ENCODE measurements around the gene C1QTNF4. TPM values are rescaled to one million over a fixed set of nuclear protein-coding genes. Genes with fewer than 3 reads are reported as not detected.

C1QTNF4 gene
- total and polyA plus RNA-seq, 2 of the 13 experiments (the other 11 are each of a cell fraction or from before 2014, with no cell fraction given) = not detected

DNA sequence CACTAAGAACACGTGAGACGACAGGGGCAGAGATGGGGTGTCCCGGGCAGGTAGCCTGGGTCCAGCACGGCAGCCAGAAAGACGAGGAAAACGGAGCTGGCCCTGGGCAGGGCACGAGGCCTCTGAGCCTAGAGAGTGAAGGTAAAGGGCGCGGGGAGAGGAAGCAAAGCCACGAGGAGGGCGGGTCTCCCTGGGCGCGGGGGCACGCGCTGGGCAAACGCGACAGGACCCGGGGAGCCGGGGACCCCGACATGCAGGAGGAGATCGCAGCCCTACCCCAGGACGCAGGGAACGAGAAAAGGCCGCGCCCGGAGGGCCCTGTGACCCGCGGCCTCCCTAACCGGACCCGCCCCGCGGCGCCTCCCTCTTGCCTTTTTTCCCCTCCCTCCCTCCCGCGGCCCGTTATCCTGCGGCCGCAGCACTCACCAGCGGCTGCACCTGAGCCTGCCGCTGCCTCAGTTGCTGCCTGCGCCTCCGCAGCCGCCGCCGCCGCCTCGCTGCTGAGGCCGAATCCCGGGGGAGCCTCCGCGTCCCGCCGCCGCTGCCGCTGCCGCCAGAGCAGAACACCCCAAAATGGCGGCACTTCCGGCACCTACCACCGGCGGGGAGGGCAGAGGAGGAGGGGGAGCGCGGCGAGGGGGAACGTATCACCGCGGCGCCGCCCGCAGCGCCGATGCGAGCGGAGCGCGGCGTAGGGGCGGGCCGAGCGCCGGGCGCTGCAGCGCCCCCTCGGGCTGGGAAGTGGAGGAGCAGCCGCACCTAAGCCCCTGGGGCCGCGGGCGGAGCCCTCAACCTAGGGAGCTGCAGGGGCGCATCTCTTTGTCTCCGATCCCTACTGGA lies 41.4 kb downstream of the C1QTNF4 start, which contains the start of gene CELF1 (continued):
- TF ChIP-seq ATF7 (IDR thresholded peaks at IDR 0.05) (no peak), ATF7 (CRISPR knock-in tag; IDR thresholded peaks at IDR 0.05) (peak; percentile 39; the same call in 1 of the 2 replicates), GATAD2A (CRISPR knock-in tag; IDR thresholded peaks at IDR 0.05) (no peak), KDM2A (CRISPR knock-in tag; IDR thresholded peaks at IDR 0.05; ENCODE audit: borderline replicate concordance, low read depth) (peak; percentile 88), FOXA3 (CRISPR knock-in tag; IDR thresholded peaks at IDR 0.05) (no peak; the same call in 1 of the 2 replicates), MIER2 (CRISPR knock-in tag; IDR thresholded peaks at IDR 0.05) (0 out of 2 replicates have a peak, but pooled peaks have one; percentile 29), ZSCAN29 (CRISPR knock-in tag; conservative IDR thresholded peaks at IDR 0.05) (peak; percentile 61; the same call in 1 of the 2 replicates), ZNF207 (IDR thresholded peaks at IDR 0.05; ENCODE audit: borderline replicate concordance) (no peak)
- TF ChIP-seq, protein P1, sequence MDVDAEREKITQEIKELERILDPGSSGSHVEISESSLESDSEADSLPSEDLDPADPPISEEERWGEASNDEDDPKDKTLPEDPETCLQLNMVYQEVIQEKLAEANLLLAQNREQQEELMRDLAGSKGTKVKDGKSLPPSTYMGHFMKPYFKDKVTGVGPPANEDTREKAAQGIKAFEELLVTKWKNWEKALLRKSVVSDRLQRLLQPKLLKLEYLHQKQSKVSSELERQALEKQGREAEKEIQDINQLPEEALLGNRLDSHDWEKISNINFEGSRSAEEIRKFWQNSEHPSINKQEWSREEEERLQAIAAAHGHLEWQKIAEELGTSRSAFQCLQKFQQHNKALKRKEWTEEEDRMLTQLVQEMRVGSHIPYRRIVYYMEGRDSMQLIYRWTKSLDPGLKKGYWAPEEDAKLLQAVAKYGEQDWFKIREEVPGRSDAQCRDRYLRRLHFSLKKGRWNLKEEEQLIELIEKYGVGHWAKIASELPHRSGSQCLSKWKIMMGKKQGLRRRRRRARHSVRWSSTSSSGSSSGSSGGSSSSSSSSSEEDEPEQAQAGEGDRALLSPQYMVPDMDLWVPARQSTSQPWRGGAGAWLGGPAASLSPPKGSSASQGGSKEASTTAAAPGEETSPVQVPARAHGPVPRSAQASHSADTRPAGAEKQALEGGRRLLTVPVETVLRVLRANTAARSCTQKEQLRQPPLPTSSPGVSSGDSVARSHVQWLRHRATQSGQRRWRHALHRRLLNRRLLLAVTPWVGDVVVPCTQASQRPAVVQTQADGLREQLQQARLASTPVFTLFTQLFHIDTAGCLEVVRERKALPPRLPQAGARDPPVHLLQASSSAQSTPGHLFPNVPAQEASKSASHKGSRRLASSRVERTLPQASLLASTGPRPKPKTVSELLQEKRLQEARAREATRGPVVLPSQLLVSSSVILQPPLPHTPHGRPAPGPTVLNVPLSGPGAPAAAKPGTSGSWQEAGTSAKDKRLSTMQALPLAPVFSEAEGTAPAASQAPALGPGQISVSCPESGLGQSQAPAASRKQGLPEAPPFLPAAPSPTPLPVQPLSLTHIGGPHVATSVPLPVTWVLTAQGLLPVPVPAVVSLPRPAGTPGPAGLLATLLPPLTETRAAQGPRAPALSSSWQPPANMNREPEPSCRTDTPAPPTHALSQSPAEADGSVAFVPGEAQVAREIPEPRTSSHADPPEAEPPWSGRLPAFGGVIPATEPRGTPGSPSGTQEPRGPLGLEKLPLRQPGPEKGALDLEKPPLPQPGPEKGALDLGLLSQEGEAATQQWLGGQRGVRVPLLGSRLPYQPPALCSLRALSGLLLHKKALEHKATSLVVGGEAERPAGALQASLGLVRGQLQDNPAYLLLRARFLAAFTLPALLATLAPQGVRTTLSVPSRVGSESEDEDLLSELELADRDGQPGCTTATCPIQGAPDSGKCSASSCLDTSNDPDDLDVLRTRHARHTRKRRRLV (CRISPR knock-in tag; IDR thresholded peaks at IDR 0.05) = no peak
- TF ChIP-seq, protein P2, sequence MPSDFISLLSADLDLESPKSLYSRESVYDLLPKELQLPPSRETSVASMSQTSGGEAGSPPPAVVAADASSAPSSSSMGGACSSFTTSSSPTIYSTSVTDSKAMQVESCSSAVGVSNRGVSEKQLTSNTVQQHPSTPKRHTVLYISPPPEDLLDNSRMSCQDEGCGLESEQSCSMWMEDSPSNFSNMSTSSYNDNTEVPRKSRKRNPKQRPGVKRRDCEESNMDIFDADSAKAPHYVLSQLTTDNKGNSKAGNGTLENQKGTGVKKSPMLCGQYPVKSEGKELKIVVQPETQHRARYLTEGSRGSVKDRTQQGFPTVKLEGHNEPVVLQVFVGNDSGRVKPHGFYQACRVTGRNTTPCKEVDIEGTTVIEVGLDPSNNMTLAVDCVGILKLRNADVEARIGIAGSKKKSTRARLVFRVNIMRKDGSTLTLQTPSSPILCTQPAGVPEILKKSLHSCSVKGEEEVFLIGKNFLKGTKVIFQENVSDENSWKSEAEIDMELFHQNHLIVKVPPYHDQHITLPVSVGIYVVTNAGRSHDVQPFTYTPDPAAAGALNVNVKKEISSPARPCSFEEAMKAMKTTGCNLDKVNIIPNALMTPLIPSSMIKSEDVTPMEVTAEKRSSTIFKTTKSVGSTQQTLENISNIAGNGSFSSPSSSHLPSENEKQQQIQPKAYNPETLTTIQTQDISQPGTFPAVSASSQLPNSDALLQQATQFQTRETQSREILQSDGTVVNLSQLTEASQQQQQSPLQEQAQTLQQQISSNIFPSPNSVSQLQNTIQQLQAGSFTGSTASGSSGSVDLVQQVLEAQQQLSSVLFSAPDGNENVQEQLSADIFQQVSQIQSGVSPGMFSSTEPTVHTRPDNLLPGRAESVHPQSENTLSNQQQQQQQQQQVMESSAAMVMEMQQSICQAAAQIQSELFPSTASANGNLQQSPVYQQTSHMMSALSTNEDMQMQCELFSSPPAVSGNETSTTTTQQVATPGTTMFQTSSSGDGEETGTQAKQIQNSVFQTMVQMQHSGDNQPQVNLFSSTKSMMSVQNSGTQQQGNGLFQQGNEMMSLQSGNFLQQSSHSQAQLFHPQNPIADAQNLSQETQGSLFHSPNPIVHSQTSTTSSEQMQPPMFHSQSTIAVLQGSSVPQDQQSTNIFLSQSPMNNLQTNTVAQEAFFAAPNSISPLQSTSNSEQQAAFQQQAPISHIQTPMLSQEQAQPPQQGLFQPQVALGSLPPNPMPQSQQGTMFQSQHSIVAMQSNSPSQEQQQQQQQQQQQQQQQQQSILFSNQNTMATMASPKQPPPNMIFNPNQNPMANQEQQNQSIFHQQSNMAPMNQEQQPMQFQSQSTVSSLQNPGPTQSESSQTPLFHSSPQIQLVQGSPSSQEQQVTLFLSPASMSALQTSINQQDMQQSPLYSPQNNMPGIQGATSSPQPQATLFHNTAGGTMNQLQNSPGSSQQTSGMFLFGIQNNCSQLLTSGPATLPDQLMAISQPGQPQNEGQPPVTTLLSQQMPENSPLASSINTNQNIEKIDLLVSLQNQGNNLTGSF (CRISPR knock-in tag; IDR thresholded peaks at IDR 0.05) = no peak
- TF ChIP-seq, protein P3, sequence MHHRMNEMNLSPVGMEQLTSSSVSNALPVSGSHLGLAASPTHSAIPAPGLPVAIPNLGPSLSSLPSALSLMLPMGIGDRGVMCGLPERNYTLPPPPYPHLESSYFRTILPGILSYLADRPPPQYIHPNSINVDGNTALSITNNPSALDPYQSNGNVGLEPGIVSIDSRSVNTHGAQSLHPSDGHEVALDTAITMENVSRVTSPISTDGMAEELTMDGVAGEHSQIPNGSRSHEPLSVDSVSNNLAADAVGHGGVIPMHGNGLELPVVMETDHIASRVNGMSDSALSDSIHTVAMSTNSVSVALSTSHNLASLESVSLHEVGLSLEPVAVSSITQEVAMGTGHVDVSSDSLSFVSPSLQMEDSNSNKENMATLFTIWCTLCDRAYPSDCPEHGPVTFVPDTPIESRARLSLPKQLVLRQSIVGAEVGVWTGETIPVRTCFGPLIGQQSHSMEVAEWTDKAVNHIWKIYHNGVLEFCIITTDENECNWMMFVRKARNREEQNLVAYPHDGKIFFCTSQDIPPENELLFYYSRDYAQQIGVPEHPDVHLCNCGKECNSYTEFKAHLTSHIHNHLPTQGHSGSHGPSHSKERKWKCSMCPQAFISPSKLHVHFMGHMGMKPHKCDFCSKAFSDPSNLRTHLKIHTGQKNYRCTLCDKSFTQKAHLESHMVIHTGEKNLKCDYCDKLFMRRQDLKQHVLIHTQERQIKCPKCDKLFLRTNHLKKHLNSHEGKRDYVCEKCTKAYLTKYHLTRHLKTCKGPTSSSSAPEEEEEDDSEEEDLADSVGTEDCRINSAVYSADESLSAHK (CRISPR knock-in tag; IDR thresholded peaks at IDR 0.05; ENCODE audit: borderline replicate concordance) = no peak
- TF ChIP-seq, protein P4, sequence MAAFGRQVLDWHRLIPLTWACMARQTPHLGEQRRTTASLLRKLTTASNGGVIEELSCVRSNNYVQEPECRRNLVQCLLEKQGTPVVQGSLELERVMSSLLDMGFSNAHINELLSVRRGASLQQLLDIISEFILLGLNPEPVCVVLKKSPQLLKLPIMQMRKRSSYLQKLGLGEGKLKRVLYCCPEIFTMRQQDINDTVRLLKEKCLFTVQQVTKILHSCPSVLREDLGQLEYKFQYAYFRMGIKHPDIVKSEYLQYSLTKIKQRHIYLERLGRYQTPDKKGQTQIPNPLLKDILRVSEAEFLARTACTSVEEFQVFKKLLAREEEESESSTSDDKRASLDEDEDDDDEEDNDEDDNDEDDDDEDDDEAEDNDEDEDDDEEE (CRISPR knock-in tag; IDR thresholded peaks at IDR 0.05) = peak; percentile 49; the same call in 1 of the 2 replicates
- TF ChIP-seq, protein P5, sequence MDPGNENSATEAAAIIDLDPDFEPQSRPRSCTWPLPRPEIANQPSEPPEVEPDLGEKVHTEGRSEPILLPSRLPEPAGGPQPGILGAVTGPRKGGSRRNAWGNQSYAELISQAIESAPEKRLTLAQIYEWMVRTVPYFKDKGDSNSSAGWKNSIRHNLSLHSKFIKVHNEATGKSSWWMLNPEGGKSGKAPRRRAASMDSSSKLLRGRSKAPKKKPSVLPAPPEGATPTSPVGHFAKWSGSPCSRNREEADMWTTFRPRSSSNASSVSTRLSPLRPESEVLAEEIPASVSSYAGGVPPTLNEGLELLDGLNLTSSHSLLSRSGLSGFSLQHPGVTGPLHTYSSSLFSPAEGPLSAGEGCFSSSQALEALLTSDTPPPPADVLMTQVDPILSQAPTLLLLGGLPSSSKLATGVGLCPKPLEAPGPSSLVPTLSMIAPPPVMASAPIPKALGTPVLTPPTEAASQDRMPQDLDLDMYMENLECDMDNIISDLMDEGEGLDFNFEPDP (CRISPR knock-in tag; conservative IDR thresholded peaks at IDR 0.05) = 0 out of 2 replicates have a peak, but pooled peaks have one; percentile 92
